ENCODE measurements around the gene DLG4.

Gene DLG4

GRCh38 chr17:7226721-7227710 lies 7.4 kb upstream of the DLG4 start:
- DNase-seq, result no peak

GRCh38 chr17:7225711-7226331 lies 6.2 kb upstream of the DLG4 start:
- DNase-seq, result peak; percentile 21

- DNase-seq, result no peak
Measured at GRCh38 chr17:7224661-7225111, 5.0 kb upstream of the DLG4 start.

- DNase-seq, result peak; percentile 23
Measured at GRCh38 chr17:7224110-7224509, 4.5 kb upstream of the DLG4 start.

GRCh38 chr17:7223375-7223774 lies 3.7 kb upstream of the DLG4 start:
- DNase-seq, result no peak

- no peak for DNase-seq
Measured at GRCh38 chr17:7222972-7223292, 3.3 kb upstream of the DLG4 start.

GRCh38 chr17:7222093-7222971 lies 2.7 kb upstream of the DLG4 start:
- peak; percentile 29 for DNase-seq

GRCh38 chr17:7221278-7222092 lies 1.8 kb upstream of the DLG4 start:
- DNase-seq, result peak; percentile 26

GRCh38 chr17:7220593-7221277 lies 1.1 kb upstream of the DLG4 start:
- DNase-seq, result peak; percentile 69

GRCh38 chr17:7219229-7219811 lies 316 bp downstream of the DLG4 start:
- no peak for DNase-seq

GRCh38 chr17:7218758-7219157 lies 878 bp downstream of the DLG4 start:
- no peak for DNase-seq

GRCh38 chr17:7218166-7218565 lies 1.5 kb downstream of the DLG4 start:
- DNase-seq, result no peak

GRCh38 chr17:7217113-7217987 lies 2.3 kb downstream of the DLG4 start:
- DNase-seq, result peak; percentile 87

- DNase-seq, result no peak
Measured at GRCh38 chr17:7216242-7217112, 3.2 kb downstream of the DLG4 start.

- DNase-seq, result no peak
Measured at GRCh38 chr17:7215652-7216180, 3.9 kb downstream of the DLG4 start.

GRCh38 chr17:7215136-7215638 lies 4.4 kb downstream of the DLG4 start:
- DNase-seq, result no peak

GRCh38 chr17:7214300-7215135 lies 5.1 kb downstream of the DLG4 start:
- peak; percentile 99 for DNase-seq

- peak; percentile 90 for DNase-seq
Measured at GRCh38 chr17:7213895-7214299, 5.7 kb downstream of the DLG4 start.

Data from right hindlimb (tissue), 1 donor.